ENCODE results near the gene HIVEP3.

GRCh38 chr1:41880950-41881885 lies 37.5 kb downstream of the HIVEP3 start:
- TF ChIP-seq CTCF (IDR thresholded peaks at IDR 0.05) (no peak), POLR2A (IDR thresholded peaks at IDR 0.05) (no peak)

All from esophagus squamous epithelium (tissue), 4 donors.